ENCODE results near the gene BCAP31.

GRCh38 chrX:153706799-153707198 lies 17.4 kb downstream of the BCAP31 start:
- TF ChIP-seq CTCF (IDR thresholded peaks at IDR 0.05) (no peak), POLR2A (IDR thresholded peaks at IDR 0.05) (no peak)

Data from ovary (tissue), 3 donors.